Measurements from ENCODE around the gene OSM. TPM values are rescaled to one million over a fixed set of nuclear protein-coding genes. Genes with fewer than 3 reads are reported as not detected.

OSM gene
- total RNA-seq, 4 donors from 2014 or later: 0.57 to 8.3 TPM; not detected in 2

GRCh38 chr22:30292069-30292970 is 25.7 kb upstream of the OSM start:
- TF ChIP-seq EP300 (IDR thresholded peaks at IDR 0.05) (no peak), CTCF (IDR thresholded peaks at IDR 0.05) (no peak), POLR2A (IDR thresholded peaks at IDR 0.05; ENCODE audit: low read depth) (no peak), POLR2AphosphoS5 (IDR thresholded peaks at IDR 0.05) (no peak)
- H3K36me3 ChIP-seq: peaks cover 37 to 56% (median 54%) of the 10 kb centered on the region in 4 donors
- 93% methylated on average over 14 of the region's 18 CpGs for WGBS
- no peaks in the 10 kb centered on the region for H3K9me3 ChIP-seq
- peaks cover 41 to 47% (median 45%) of the 10 kb centered on the region in 4 donors for H3K4me1 ChIP-seq
- no peak for DNase-seq (ENCODE audit: extremely low spot score)
- H3K27me3 ChIP-seq: no peaks in the 10 kb centered on the region
- H3K4me3 ChIP-seq: no peak overlapping the region
- H3K27ac ChIP-seq (replicated peaks in 1 of 4): peak overlapping the region; percentile 94 to 99 (median 98)
- intact Hi-C loops (cut with DNase I): no loop called here

GRCh38 chr22:30291058-30291892 is 24.6 kb upstream of the OSM start:
- 49% methylated on average over 12 of the region's 13 CpGs for WGBS
- peak overlapping the region in 1 of 4 donors; percentile 86 for H3K4me3 ChIP-seq
- intact Hi-C loops (cut with DNase I): no loop called here

GRCh38 chr22:30290342-30291057 is 23.8 kb upstream of the OSM start:
- TF ChIP-seq POLR2AphosphoS5 (IDR thresholded peaks at IDR 0.05) (no peak), POLR2A (IDR thresholded peaks at IDR 0.05; ENCODE audit: low read depth) (no peak), EP300 (IDR thresholded peaks at IDR 0.05) (no peak), CTCF (IDR thresholded peaks at IDR 0.05) (no peak)
- Histone ChIP-seq H3K9me3 (no peaks in the 10 kb centered on the region), H3K4me3 (peak overlapping the region; percentile 76 to 99 (median 92)), H3K27me3 (no peaks in the 10 kb centered on the region), H3K36me3 (peaks cover 28 to 54% (median 49%) of the 10 kb centered on the region in 4 donors), H3K4me1 (peaks cover 41 to 52% (median 50%) of the 10 kb centered on the region in 4 donors), H3K27ac (replicated peaks in 1 of 4) (peak overlapping the region; percentile 94 to 99 (median 98))
- intact Hi-C loops (cut with DNase I): no loop called here
- no peak for DNase-seq (ENCODE audit: extremely low spot score)
- 67% methylated on average over 2 of the region's 3 CpGs for WGBS

More at GRCh38 chr22:30291058-30291892, 24.6 kb upstream of the OSM start:
- no peaks in the 10 kb centered on the region for H3K9me3 ChIP-seq
- H3K36me3 ChIP-seq: peaks cover 31 to 54% (median 49%) of the 10 kb centered on the region in 4 donors
- no peaks in the 10 kb centered on the region for H3K27me3 ChIP-seq
- no peak for TF ChIP-seq CTCF (IDR thresholded peaks at IDR 0.05)
- peak; percentile 97 to 98 for TF ChIP-seq POLR2AphosphoS5 (IDR thresholded peaks at IDR 0.05)
- TF ChIP-seq POLR2A (IDR thresholded peaks at IDR 0.05; ENCODE audit: low read depth): peak; percentile 27
- peak; percentile 99 for TF ChIP-seq EP300 (IDR thresholded peaks at IDR 0.05)
- H3K4me1 ChIP-seq: peaks cover 41 to 52% (median 50%) of the 10 kb centered on the region in 4 donors
- peak; percentile 97 for DNase-seq (ENCODE audit: extremely low spot score)
- peak overlapping the region; percentile 94 to 99 (median 98) for H3K27ac ChIP-seq (replicated peaks in 1 of 4)

DNA sequence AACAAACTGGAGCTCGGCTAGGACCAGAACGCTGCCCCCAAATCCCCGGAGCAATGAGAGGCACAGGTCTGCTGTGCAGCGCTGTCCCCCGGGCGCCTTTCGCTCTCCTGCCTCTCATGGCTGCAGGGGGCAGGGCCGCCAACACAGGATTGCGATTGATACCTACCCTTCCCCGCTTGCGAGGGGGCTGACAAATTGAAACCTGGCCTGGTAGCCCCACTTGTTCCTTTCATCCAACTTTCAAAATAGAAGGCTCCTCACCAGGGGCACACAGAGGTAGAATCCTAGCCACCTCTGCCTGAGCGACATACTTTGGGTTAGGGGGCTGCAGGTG is 23.3 kb upstream of the OSM start:
- intact Hi-C loops (cut with DNase I): loop anchor here (2.0 kb wide), 1 partner anchor 37 kb away; the partner anchor contains the start of gene TBC1D10A
- H3K36me3 ChIP-seq: peaks cover 29 to 54% (median 49%) of the 10 kb centered on the region in 4 donors
- TF ChIP-seq POLR2A (IDR thresholded peaks at IDR 0.05; ENCODE audit: low read depth) (peak; percentile 51), CTCF (IDR thresholded peaks at IDR 0.05) (no peak)
- no peaks in the 10 kb centered on the region for H3K9me3 ChIP-seq
- peak overlapping the region; percentile 94 to 99 (median 98) for H3K27ac ChIP-seq (replicated peaks in 1 of 4)
- H3K4me3 ChIP-seq: peak overlapping the region; percentile 76 to 99 (median 92)
- H3K27me3 ChIP-seq: no peaks in the 10 kb centered on the region
- H3K4me1 ChIP-seq: peaks cover 41 to 52% (median 50%) of the 10 kb centered on the region in 4 donors
- no peak for DNase-seq (ENCODE audit: extremely low spot score)
- 36% methylated on average over 5 of the region's 12 CpGs for WGBS
